WTC11 (cell line): ENCODE results near the gene GALNTL6. TPM values are rescaled to one million over a fixed set of nuclear protein-coding genes. Genes with fewer than 3 reads are reported as not detected.
"Not testable (repeated sequence)": the region's sequence is repeated elsewhere in the genome, so short reads cannot be mapped to it uniquely, and the experiment has no call there.

Experiments used
- ATAC-seq: fragments of 200-7000 bp; cut with Tn5 transposase; 2 replicates; pipeline ENCODE4 v1.10.0; 2021; ENCODE audit warnings: mild to moderate bottlenecking, moderate library complexity
- CTCF ChIA-PET: fragments of 300-600 bp; sonication (Branson Sonifier 250); formaldehyde crosslinking; loops from one replicate; lab custom pipeline; 2021; ENCODE audit warnings: antibody characterized with exemption; lab: Charles Lee
- POLR2A ChIA-PET: fragments of 350-600 bp; sonication (Branson Sonifier 250); formaldehyde crosslinking; loops from one replicate; lab custom pipeline; 2021; ENCODE audit warnings: antibody characterized with exemption; lab: Charles Lee
- DNase-seq: peaks from one replicate; pipeline ENCODE4 v3.0.0; 2021; ENCODE audit warnings: low spot score
- H3K27ac Mint-ChIP-seq: 2 replicates; pipeline ENCODE4 v1.8.0; 2021; ENCODE audit warnings: mixed read lengths
- H3K27me3 Mint-ChIP-seq: 2 replicates; pipeline ENCODE4 v1.8.0; 2021; ENCODE audit warnings: low read depth, mild to moderate bottlenecking, moderate library complexity, mixed read lengths
- H3K36me3 Mint-ChIP-seq: 2 replicates; pipeline ENCODE4 v1.8.0; 2021; ENCODE audit warnings: mixed read lengths
- H3K4me1 Mint-ChIP-seq: 2 replicates; pipeline ENCODE4 v1.8.0; 2022; ENCODE audit warnings: mixed read lengths
- H3K4me3 Mint-ChIP-seq: 2 replicates; pipeline ENCODE4 v1.8.0; 2021; ENCODE audit warnings: mild to moderate bottlenecking, moderate library complexity, mixed read lengths
- H3K9me3 Mint-ChIP-seq: 2 replicates; pipeline ENCODE4 v1.8.0; 2021; ENCODE audit warnings: mixed read lengths
- ATF1 ChIP-seq: sonication (generic); formaldehyde crosslinking; IDR thresholded peaks from 2 replicates; pipeline ENCODE4 v1.8.1; 2023; ENCODE audit warnings: mild to moderate bottlenecking, moderate library complexity, missing genetic modification reagents
- CREM ChIP-seq: sonication (generic); formaldehyde crosslinking; IDR thresholded peaks from 2 replicates; pipeline ENCODE4 v1.8.1; 2022; ENCODE audit warnings: mild to moderate bottlenecking, missing genetic modification reagents, moderate library complexity
- E2F4 ChIP-seq: sonication (generic); formaldehyde crosslinking; IDR thresholded peaks from 2 replicates; pipeline ENCODE4 v1.8.1; 2022; ENCODE audit warnings: low read depth, mild to moderate bottlenecking, moderate library complexity, missing genetic modification reagents, borderline replicate concordance
- EMX1 ChIP-seq: fragments of 250-450 bp; sonication (Bioruptor Pico); IDR thresholded peaks from 2 replicates; pipeline ENCODE4 v1.8.0; 2021; ENCODE audit warnings: mild to moderate bottlenecking
- ESRRA ChIP-seq: sonication (generic); formaldehyde crosslinking; IDR thresholded peaks from 2 replicates; pipeline ENCODE4 v1.8.1; 2022; ENCODE audit warnings: mild to moderate bottlenecking, missing genetic modification reagents, borderline replicate concordance
- JUN ChIP-seq: sonication (generic); formaldehyde crosslinking; IDR thresholded peaks from 2 replicates; pipeline ENCODE4 v1.8.0; 2023; ENCODE audit warnings: mild to moderate bottlenecking, missing genetic modification reagents
- NFATC4 ChIP-seq: fragments of 250-450 bp; sonication (Bioruptor Pico); IDR thresholded peaks from 2 replicates; pipeline ENCODE4 v1.9.0; 2021; ENCODE audit warnings: mild to moderate bottlenecking
- NR1H2 ChIP-seq: sonication (generic); formaldehyde crosslinking; IDR thresholded peaks from 2 replicates; pipeline ENCODE4 v1.9.0; 2021; ENCODE audit warnings: mild to moderate bottlenecking, moderate library complexity, missing genetic modification reagents
- PRRX2 ChIP-seq: fragments of 250-450 bp; sonication (Bioruptor Pico); IDR thresholded peaks from 2 replicates; pipeline ENCODE4 v1.8.0; 2021; ENCODE audit warnings: mild to moderate bottlenecking
- SMAD4 ChIP-seq: sonication (generic); formaldehyde crosslinking; IDR thresholded peaks from 2 replicates; pipeline ENCODE4 v1.8.0; 2022; ENCODE audit warnings: mild to moderate bottlenecking, missing genetic modification reagents
- ZNF138 ChIP-seq: sonication (generic); formaldehyde crosslinking; conservative IDR thresholded peaks from 2 replicates; pipeline ENCODE4 v1.8.1; 2022; ENCODE audit warnings: mild to moderate bottlenecking, moderate library complexity, missing genetic modification reagents
- ZNF219 ChIP-seq: sonication (generic); formaldehyde crosslinking; IDR thresholded peaks from 2 replicates; pipeline ENCODE4 v1.8.0; 2023; ENCODE audit warnings: missing genetic modification reagents, mild to moderate bottlenecking, borderline replicate concordance
- ZNF281 ChIP-seq: sonication (generic); formaldehyde crosslinking; IDR thresholded peaks from 2 replicates; pipeline ENCODE4 v1.8.0; 2023; ENCODE audit warnings: mild to moderate bottlenecking, missing genetic modification reagents
- ZNF396 ChIP-seq: fragments of 250-450 bp; sonication (Bioruptor Pico); IDR thresholded peaks from 2 replicates; pipeline ENCODE4 v1.8.0; 2021; ENCODE audit warnings: mild to moderate bottlenecking, moderate library complexity, borderline replicate concordance
- total RNA-seq: library from RNA; stranded (reverse); gene quantifications from 3 replicates; pipeline ENCODE4 v1.2.3, GENCODE V29; 2021
- TF ChIP-seq, protein P1 (sequence below): sonication (generic); formaldehyde crosslinking; IDR thresholded peaks from 2 replicates; pipeline ENCODE4 v1.8.0; 2022; ENCODE audit warnings: mild to moderate bottlenecking, missing genetic modification reagents
- TF ChIP-seq, protein P2 (sequence below): sonication (generic); formaldehyde crosslinking; IDR thresholded peaks from 2 replicates; pipeline ENCODE4 v1.8.1; 2023; ENCODE audit warnings: mild to moderate bottlenecking, moderate library complexity, missing genetic modification reagents
- TF ChIP-seq, protein P3 (sequence below): sonication (generic); formaldehyde crosslinking; IDR thresholded peaks from 2 replicates; pipeline ENCODE4 v1.8.0; 2022; ENCODE audit warnings: mild to moderate bottlenecking, missing genetic modification reagents
- TF ChIP-seq, protein P4 (sequence below): fragments of 250-450 bp; sonication (Bioruptor Pico); IDR thresholded peaks from 2 replicates; pipeline ENCODE4 v1.9.0; 2021; ENCODE audit warnings: mild to moderate bottlenecking, borderline replicate concordance
- TF ChIP-seq, protein P5 (sequence below): sonication (generic); formaldehyde crosslinking; conservative IDR thresholded peaks from 2 replicates; pipeline ENCODE4 v1.8.1; 2023; ENCODE audit warnings: mild to moderate bottlenecking, low read depth, missing genetic modification reagents, moderate library complexity

Gene GALNTL6
- total RNA-seq, 1 experiment from 2014 or later: 0.24 TPM

DNA sequence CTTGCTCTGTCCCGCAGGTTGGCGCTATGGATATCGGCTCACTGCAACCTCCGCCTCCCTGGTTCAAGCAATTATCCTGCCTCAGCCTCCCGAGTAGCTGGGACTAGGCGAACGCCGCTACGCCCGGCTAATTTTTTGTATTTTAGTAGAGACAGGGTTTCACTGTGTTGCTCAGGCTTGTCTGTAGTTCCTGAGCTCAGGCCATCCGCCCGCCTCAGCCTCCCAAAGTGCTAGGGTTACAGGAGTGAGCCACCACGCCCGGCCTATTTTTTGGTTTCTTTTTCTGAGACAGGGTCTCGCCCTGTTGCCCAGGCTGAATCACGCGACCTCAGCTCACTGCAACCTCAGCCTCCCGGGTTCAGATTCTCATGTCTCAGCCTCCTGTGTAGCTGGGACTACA lies 984.1 kb downstream of the GALNTL6 start:
- CTCF ChIA-PET, H3K9me3 Mint-ChIP-seq, ATAC-seq, H3K4me3 Mint-ChIP-seq, H3K4me1 Mint-ChIP-seq, H3K36me3 Mint-ChIP-seq, H3K27me3 Mint-ChIP-seq, H3K27ac Mint-ChIP-seq, POLR2A ChIA-PET, DNase-seq: not testable (repeated sequence)

DNA sequence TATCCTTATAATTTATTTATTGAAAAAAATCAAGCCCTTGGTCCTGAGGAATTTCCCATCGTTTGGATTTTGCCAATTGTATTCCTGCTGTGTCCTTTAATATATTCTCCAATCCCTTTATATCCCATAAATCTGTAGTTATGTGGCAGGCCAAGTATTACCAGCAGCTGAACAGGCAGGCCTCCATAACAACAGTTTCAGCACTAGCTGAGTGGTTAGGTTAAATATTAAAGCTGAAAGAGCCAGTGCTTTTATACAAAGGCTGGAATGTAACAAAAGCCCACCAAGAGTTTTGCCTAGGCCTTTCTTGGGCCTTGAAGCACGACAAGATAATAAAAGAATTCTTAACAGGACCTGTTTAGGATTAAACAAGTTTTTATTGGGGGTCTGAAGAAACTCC lies 988.8 kb downstream of the GALNTL6 start:
- H3K36me3 Mint-ChIP-seq: no peaks in the 10 kb centered on the region
- H3K4me3 Mint-ChIP-seq: no peak overlapping the region
- TF ChIP-seq CREM (no peak), NR1H2 (no peak), PRRX2 (CRISPR knock-in tag) (no peak), ESRRA (CRISPR knock-in tag) (no peak), JUN (CRISPR knock-in tag) (no peak), ATF1 (CRISPR knock-in tag) (no peak), ZNF281 (no peak), ZNF219 (CRISPR knock-in tag) (no peak), ZNF396 (CRISPR knock-in tag) (no peak), EMX1 (no peak), ZNF138 (CRISPR knock-in tag) (no peak), SMAD4 (CRISPR knock-in tag) (no peak), E2F4 (CRISPR knock-in tag) (no peak), NFATC4 (CRISPR knock-in tag) (no peak)
- TF ChIP-seq, protein P1, sequence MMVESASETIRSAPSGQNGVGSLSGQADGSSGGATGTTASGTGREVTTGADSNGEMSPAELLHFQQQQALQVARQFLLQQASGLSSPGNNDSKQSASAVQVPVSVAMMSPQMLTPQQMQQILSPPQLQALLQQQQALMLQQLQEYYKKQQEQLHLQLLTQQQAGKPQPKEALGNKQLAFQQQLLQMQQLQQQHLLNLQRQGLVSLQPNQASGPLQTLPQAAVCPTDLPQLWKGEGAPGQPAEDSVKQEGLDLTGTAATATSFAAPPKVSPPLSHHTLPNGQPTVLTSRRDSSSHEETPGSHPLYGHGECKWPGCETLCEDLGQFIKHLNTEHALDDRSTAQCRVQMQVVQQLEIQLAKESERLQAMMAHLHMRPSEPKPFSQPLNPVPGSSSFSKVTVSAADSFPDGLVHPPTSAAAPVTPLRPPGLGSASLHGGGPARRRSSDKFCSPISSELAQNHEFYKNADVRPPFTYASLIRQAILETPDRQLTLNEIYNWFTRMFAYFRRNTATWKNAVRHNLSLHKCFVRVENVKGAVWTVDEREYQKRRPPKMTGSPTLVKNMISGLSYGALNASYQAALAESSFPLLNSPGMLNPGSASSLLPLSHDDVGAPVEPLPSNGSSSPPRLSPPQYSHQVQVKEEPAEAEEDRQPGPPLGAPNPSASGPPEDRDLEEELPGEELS (CRISPR knock-in tag): no peak
- TF ChIP-seq, protein P2, sequence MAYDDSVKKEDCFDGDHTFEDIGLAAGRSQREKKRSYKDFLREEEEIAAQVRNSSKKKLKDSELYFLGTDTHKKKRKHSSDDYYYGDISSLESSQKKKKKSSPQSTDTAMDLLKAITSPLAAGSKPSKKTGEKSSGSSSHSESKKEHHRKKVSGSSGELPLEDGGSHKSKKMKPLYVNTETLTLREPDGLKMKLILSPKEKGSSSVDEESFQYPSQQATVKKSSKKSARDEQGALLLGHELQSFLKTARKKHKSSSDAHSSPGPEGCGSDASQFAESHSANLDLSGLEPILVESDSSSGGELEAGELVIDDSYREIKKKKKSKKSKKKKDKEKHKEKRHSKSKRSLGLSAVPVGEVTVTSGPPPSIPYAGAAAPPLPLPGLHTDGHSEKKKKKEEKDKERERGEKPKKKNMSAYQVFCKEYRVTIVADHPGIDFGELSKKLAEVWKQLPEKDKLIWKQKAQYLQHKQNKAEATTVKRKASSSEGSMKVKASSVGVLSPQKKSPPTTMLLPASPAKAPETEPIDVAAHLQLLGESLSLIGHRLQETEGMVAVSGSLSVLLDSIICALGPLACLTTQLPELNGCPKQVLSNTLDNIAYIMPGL (CRISPR knock-in tag): no peak
- TF ChIP-seq, protein P3, sequence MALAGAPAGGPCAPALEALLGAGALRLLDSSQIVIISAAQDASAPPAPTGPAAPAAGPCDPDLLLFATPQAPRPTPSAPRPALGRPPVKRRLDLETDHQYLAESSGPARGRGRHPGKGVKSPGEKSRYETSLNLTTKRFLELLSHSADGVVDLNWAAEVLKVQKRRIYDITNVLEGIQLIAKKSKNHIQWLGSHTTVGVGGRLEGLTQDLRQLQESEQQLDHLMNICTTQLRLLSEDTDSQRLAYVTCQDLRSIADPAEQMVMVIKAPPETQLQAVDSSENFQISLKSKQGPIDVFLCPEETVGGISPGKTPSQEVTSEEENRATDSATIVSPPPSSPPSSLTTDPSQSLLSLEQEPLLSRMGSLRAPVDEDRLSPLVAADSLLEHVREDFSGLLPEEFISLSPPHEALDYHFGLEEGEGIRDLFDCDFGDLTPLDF (CRISPR knock-in tag): no peak
- TF ChIP-seq, protein P4, sequence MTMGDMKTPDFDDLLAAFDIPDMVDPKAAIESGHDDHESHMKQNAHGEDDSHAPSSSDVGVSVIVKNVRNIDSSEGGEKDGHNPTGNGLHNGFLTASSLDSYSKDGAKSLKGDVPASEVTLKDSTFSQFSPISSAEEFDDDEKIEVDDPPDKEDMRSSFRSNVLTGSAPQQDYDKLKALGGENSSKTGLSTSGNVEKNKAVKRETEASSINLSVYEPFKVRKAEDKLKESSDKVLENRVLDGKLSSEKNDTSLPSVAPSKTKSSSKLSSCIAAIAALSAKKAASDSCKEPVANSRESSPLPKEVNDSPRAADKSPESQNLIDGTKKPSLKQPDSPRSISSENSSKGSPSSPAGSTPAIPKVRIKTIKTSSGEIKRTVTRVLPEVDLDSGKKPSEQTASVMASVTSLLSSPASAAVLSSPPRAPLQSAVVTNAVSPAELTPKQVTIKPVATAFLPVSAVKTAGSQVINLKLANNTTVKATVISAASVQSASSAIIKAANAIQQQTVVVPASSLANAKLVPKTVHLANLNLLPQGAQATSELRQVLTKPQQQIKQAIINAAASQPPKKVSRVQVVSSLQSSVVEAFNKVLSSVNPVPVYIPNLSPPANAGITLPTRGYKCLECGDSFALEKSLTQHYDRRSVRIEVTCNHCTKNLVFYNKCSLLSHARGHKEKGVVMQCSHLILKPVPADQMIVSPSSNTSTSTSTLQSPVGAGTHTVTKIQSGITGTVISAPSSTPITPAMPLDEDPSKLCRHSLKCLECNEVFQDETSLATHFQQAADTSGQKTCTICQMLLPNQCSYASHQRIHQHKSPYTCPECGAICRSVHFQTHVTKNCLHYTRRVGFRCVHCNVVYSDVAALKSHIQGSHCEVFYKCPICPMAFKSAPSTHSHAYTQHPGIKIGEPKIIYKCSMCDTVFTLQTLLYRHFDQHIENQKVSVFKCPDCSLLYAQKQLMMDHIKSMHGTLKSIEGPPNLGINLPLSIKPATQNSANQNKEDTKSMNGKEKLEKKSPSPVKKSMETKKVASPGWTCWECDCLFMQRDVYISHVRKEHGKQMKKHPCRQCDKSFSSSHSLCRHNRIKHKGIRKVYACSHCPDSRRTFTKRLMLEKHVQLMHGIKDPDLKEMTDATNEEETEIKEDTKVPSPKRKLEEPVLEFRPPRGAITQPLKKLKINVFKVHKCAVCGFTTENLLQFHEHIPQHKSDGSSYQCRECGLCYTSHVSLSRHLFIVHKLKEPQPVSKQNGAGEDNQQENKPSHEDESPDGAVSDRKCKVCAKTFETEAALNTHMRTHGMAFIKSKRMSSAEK (CRISPR knock-in tag): no peak
- TF ChIP-seq, protein P5, sequence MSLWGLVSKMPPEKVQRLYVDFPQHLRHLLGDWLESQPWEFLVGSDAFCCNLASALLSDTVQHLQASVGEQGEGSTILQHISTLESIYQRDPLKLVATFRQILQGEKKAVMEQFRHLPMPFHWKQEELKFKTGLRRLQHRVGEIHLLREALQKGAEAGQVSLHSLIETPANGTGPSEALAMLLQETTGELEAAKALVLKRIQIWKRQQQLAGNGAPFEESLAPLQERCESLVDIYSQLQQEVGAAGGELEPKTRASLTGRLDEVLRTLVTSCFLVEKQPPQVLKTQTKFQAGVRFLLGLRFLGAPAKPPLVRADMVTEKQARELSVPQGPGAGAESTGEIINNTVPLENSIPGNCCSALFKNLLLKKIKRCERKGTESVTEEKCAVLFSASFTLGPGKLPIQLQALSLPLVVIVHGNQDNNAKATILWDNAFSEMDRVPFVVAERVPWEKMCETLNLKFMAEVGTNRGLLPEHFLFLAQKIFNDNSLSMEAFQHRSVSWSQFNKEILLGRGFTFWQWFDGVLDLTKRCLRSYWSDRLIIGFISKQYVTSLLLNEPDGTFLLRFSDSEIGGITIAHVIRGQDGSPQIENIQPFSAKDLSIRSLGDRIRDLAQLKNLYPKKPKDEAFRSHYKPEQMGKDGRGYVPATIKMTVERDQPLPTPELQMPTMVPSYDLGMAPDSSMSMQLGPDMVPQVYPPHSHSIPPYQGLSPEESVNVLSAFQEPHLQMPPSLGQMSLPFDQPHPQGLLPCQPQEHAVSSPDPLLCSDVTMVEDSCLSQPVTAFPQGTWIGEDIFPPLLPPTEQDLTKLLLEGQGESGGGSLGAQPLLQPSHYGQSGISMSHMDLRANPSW: no peak
- peaks cover 8% of the 10 kb centered on the region for H3K4me1 Mint-ChIP-seq
- no peaks in the 10 kb centered on the region for H3K9me3 Mint-ChIP-seq
- H3K27me3 Mint-ChIP-seq: no peaks in the 10 kb centered on the region
- POLR2A ChIA-PET: no interaction called here
- no peak overlapping the region for H3K27ac Mint-ChIP-seq
- no peak for DNase-seq
- CTCF ChIA-PET: no interaction called here
- ATAC-seq: no peak
